ENCODE results near the gene NLGN4X.

The NLGN4X gene

GRCh38 chrX:6228720-6229119, at the start of gene NLGN4X:
TSS of gene NLGN4X (minus strand) at chrX:6228867. CDS start at chrX:6151466, 77,401 bp downstream.
- in situ Hi-C loops (cut with MboI; ENCODE audit: low sequenced_read_pairs): no loop called here

DNA sequence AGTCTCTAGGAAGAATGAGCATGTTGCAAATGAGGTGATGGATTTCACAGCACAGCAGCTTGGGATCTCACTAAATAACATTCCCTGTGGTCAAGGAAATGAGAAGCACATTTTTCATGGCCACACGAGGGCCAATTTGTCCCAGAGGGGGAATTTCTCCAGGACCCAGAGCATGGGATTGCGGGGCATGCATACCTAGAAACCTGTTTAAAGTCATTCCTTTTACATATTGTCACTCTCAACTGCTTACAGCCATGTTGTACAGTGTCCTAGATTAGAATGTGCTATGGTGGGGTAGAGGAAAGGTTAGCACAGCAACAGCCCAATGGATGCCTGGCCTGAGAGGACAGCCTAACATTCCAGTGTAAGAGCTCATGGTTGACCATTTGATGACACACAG, 37.4 kb upstream of the NLGN4X start:
- in situ Hi-C loops (cut with MboI; ENCODE audit: low sequenced_read_pairs): no loop called here

GRCh38 chrX:6262959-6263358, 34.3 kb upstream of the NLGN4X start:
- in situ Hi-C loops (cut with MboI; ENCODE audit: low sequenced_read_pairs): no loop called here

DNA sequence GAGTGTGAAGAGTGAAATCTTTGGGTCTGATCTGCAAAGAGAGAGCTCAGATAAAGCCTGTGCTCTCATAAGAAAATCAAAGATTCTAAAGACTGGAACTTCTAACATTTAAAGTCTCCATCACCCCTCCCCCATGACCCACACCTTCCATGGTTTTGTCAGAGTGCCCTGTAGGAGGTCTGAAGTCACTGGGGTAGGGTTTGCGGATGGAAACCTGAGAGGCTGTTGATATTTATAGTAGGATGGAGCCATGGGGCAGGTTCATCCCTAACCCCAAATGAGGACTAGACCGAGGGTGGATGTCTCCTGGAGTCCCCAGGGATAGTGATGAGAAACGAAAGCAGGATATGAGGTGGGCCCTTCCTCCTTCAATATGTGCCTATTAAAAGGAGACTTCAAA, 28.4 kb upstream of the NLGN4X start:
- in situ Hi-C loops (cut with MboI; ENCODE audit: low sequenced_read_pairs): no loop called here

GRCh38 chrX:6244666-6245065, 16.0 kb upstream of the NLGN4X start:
- in situ Hi-C loops (cut with MboI; ENCODE audit: low sequenced_read_pairs): no loop called here

DNA sequence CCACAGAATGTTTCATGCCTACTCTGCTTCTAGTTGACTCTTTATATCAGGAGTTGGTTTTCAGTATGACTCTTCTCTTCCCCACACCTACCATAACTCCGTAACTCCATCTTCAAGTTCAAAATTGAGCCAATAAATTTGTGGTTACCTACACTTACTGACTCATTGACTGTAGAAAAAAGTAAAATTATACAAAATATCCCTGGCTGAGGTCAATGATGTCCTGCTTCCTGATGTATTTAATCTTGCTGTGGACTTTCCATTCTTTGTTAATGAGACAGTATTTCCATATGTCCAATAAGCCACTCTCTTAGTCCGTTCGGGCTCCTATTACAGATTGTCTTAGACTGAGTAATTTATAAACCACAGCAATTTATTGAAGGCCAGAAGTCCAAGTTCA, 9.9 kb upstream of the NLGN4X start:
- in situ Hi-C loops (cut with MboI; ENCODE audit: low sequenced_read_pairs): no loop called here

GRCh38 chrX:6227935-6228334, 732 bp downstream of the NLGN4X start:
- in situ Hi-C loops (cut with MboI; ENCODE audit: low sequenced_read_pairs): no loop called here

DNA sequence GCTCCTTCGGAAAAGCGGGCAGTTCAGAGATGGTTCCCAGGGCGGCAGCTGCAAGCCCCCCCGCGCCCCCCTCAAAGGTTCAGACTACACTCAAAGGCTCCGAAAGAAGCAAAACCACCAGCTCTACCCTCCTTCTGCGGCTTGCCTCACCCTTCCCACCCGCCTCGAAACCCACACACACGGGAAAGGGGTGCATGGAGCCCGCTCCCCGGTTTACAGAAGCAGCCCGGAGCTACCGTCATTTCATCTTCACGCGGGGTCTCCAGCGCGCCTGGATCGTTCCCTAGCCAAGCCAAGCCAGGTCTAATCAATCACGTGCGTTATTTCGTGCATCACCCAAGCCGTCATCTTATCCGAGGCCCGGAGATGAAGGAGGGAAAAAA, 1.2 kb downstream of the NLGN4X start:
- in situ Hi-C loops (cut with MboI; ENCODE audit: low sequenced_read_pairs): no loop called here

DNA sequence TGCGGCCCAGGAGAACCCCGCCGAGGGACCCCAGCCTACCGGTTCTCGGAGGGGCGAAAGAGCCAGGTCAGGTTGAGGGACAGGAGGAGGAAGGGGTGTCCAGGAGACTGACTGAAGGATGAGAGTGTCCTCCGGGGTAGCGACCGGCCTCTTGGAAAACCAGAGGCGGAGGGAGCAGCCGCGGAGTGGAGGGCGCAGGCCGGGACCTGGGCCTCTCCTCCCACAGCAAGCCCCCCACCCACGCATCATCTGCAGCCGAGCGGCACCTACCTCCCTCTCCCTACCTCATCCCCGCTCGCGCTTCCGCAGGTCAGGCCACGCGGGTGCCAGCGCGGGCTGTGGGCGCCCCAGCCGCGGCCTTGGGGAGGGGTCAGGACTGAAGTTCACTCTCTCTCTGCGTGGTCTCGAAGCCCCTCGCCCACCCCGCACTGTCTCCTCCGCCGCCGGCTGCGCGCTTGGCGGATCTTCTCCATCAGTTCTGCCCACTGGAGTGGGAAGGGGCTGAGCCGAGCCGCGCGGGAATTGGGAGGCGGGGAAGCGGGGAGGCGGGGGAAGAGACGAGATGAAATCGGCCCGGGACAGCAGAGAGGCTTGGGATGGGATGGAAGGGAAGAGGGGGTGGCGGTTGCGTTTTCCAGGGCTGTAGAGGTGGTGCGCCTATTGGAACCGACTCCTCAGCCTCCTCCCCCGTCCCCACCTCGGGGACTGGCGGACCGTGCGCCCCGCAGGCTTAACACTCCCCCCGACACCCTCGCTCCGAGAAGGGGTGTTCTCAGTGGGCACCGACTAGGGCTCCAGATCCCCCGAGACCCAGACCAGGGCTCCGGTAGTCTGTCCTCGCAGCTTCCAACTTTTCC, 1.8 kb downstream of the NLGN4X start:
- in situ Hi-C loops (cut with MboI; ENCODE audit: low sequenced_read_pairs): no loop called here

GRCh38 chrX:6225911-6226595, 2.6 kb downstream of the NLGN4X start:
- in situ Hi-C loops (cut with MboI; ENCODE audit: low sequenced_read_pairs): no loop called here

DNA sequence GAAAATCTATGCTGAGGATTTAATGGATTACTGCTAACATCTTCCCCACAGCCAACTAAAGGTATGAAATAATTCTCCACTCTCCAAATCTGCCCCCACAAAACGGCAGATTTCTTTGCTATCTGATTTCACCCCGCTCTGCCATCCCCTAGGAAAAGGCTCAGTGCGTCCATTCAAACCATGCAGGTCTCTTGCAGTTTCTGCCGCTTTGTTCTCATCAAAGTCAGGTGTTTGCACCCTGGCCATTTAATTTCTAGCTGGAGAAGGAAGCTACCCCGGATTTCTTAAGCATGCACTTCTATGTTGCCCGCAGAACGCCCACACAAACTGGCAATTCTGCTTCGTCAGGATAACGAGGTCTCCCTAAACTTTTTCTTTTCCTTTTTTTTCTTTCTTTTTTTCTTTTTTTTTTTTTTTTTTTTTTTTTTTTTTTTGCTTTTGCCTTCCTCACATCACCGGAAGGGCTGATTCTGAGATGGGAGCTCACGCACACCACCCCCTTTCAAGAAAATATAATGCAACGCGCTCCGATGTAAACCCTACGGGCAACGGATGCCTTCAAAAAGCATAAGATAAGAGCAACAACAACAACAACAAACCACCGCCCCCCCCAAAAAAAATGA, 3.3 kb downstream of the NLGN4X start:
- in situ Hi-C loops (cut with MboI; ENCODE audit: low sequenced_read_pairs): no loop called here

DNA sequence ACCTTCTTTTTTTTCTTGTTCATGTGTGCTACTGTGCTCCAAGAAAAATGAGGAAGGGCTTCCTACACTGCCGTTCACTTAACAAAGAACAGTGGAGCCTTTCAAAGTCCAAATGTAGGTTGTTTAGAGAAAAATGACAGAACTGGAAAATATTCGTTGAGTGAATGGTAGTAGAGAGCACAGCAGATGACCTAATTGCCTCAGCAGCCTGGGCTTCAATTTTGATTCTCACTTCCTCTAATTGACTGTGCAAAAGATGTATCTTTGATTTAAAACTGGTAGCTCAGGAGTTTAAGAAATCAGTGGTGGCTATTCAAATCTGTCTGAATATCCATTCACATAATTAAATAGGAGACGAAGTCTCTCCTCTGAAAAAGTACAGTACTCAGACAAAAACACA, 5.2 kb downstream of the NLGN4X start:
- in situ Hi-C loops (cut with MboI; ENCODE audit: low sequenced_read_pairs): no loop called here

DNA sequence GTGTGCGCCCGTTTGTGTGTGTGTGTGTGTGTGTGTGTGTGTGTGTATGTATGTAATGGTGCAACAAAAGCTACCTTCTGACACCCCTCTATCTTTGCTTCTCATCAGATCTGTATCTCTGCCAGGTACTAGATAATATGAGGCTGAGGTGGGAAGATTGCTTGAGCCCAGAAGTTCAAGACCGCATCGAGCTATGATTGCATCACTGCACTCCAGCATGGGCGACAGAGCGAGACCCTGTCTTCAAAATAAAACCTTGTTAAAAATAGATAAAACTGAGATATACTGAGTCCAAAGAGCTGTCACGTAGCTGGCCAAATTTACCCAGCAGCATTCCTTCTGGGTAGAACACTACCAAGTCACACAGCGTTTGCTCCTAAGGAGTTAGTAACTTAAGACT, 18.4 kb downstream of the NLGN4X start:
- in situ Hi-C loops (cut with MboI; ENCODE audit: low sequenced_read_pairs): no loop called here

DNA sequence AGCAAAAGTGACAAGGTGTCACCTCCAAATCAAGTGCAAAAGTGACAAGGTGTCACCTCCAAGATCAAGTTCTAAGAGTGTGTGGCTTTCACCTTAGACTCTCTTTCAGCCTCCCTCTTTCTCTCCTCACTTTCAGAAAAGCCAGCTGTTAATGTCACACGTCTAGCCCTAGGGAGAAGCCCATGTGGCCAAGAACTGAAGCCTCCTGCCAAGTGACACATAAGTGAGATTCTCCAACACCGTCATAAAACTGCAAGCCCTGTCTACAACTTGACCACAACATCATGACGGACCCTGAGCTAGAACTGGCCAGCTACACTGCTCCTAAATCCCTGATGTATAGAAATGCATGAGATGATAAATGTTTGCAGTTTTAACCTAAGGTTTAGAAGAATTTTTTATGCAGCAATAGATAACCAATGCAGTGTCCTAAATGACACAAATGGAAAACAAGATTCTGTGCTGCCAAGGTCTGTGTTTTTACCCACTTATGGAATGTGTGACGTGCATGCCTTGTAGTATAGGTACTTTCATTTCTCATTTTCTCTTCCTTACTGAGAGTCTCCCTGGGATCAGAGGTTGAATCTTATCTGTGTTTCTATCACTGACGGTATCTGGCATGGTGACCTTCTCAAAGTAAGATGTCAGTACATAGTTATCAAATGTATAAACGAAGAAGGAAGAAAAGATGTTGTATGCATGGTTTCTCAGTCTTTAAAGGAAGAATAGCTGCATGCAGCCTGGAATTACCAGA, 25.0 kb downstream of the NLGN4X start:
- in situ Hi-C loops (cut with MboI; ENCODE audit: low sequenced_read_pairs): no loop called here

GRCh38 chrX:6199486-6199885, 29.2 kb downstream of the NLGN4X start:
- in situ Hi-C loops (cut with MboI; ENCODE audit: low sequenced_read_pairs): no loop called here

GRCh38 chrX:6187256-6187655, 41.4 kb downstream of the NLGN4X start:
- in situ Hi-C loops (cut with MboI; ENCODE audit: low sequenced_read_pairs): no loop called here

DNA sequence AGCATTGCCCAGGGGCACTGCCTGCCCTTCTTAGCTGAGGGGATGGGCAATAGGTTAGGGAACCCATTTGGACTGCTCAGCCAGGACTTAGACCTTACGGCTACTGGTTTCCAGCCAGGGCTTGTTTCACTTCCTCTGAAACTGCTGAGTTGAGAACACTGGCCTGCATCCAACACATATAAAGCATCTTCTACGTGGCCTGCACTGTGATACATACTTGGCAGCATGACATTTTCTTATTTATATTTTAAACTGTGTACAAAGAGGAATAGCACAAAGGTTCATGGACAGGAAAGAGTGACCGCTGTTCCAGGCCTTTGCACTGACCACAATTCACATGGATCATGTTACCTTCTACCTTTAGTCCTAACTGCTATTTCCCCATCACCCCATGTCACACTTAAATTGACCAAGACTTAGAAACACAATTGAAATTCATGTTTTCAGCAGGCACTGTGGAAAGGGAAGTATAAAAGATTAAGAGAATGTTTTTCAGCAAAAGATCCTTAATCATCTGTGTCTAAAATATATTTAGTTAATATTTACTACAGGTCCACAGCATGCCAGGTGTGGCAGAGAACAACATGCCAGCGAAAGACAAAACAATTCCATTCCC, 43.7 kb downstream of the NLGN4X start:
- in situ Hi-C loops (cut with MboI; ENCODE audit: low sequenced_read_pairs): no loop called here

GRCh38 chrX:6175914-6176313, 52.8 kb downstream of the NLGN4X start:
- in situ Hi-C loops (cut with MboI; ENCODE audit: low sequenced_read_pairs): no loop called here

- in situ Hi-C loops (cut with MboI; ENCODE audit: low sequenced_read_pairs): no loop called here
Observed at GRCh38 chrX:6170424-6170823, 58.2 kb downstream of the NLGN4X start.

DNA sequence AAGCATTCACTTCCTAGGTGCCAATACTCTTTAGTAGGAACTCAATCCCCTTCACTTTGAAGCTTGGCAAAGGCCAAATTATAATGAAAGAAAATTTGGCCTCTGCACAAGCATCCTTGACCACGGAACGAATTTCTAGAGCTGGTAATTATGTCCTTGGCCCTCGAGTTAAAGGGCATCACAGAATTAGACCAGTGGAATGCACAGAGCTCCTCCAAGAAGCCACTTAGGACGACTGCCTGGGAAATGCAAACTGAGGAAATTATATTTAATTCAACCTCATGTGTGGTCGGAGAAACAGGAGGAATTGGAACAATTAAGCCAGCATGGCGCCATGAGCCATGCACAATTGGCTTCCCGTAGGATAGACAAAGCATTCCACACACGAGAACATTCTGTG, 59.3 kb downstream of the NLGN4X start:
- in situ Hi-C loops (cut with MboI; ENCODE audit: low sequenced_read_pairs): no loop called here

DNA sequence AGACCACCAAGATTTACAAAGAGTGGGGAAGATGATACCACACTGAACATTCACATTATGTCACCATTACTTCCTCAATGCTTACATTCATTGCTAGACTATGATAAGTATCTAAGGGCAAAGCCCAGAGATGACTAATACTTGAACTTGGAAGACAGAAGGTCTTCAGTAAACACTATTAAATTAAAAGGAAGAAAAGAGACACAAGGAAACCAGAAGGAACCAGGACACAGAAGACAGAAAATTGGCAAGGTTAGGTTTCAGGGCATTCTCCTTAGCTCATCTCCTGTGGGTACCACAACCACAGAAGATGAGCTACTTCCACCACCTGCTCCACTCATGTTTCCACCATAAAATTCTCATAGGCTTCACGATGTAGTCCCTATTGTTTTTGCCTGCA, 64.9 kb downstream of the NLGN4X start:
- in situ Hi-C loops (cut with MboI; ENCODE audit: low sequenced_read_pairs): no loop called here
